Adrenal gland (tissue), 12 donors: ENCODE data around the gene PITX2. TPM values are rescaled to one million over a fixed set of nuclear protein-coding genes. Genes with fewer than 3 reads are reported as not detected.

ENCODE experiments used
- DNase-seq, 7 donors: peaks; one replicate each; pipeline ENCODE4 v3.0.0-alpha.2; 2019 to 2020
- H3K27ac ChIP-seq, 5 donors: fragments of 200-600 bp; sonication (generic) in 4 of 5; 1 replicate in 3 of 5; 2 replicates in 2 of 5; pipeline versions ENCODE4 v1.5.1 to v1.8.0; 2016 to 2020; ENCODE audit warnings: mild to moderate bottlenecking in 1 of 5
- H3K27me3 ChIP-seq: fragments of 200-600 bp; 2 replicates; pipeline ENCODE4 v1.8.0; 2021
- H3K36me3 ChIP-seq, 2 donors: fragments of 200-600 bp; replicated peaks in 1 of 2; 1 replicate in 1 of 2; 2 replicates in 1 of 2; pipeline versions ENCODE4 v1.5.1 to v1.8.0; 2018 to 2022
- H3K4me1 ChIP-seq, 2 donors: fragments of 200-600 bp; replicated peaks in 1 of 2; 1 replicate in 1 of 2; 2 replicates in 1 of 2; pipeline versions ENCODE4 v1.5.1 to v1.8.0; 2018 to 2021
- H3K4me3 ChIP-seq, 4 donors: fragments of 200-600 bp; sonication (generic) in 3 of 4; one replicate each; pipeline ENCODE4 v1.5.1; 2016 to 2018
- H3K9me3 ChIP-seq, 3 donors: fragments of 200-600 bp; sonication (generic) in 1 of 3; replicated peaks in 1 of 3; 1 replicate in 2 of 3; 2 replicates in 1 of 3; pipeline versions ENCODE4 v1.5.1 to v1.8.0; 2016 to 2021
- CTCF ChIP-seq, 6 experiments: fragments of 450-650 bp in 4 of 6; fragments of 200-600 bp in 2 of 6; sonication (generic) in 1 of 6; IDR thresholded peaks; 1 replicate in 5 of 6; 2 replicates in 1 of 6; pipeline versions ENCODE4 v1.5.1 to v1.8.0; 2016 to 2021; ENCODE audit warnings: antibody characterized with exemption in 6 of 6, mild to moderate bottlenecking in 2 of 6, moderate library complexity in 1 of 6
- POLR2A ChIP-seq, 2 donors: fragments of 450-650 bp; IDR thresholded peaks; one replicate each; pipeline ENCODE4 v1.6.1; 2017; ENCODE audit warnings: antibody characterized with exemption in 2 of 2, mild to moderate bottlenecking in 2 of 2, moderate library complexity in 1 of 2
- WGBS, 4 donors: extraction: QIAGEN DNeasy Blood & Tissue Kit in 2 of 4; methylation state at CpG; one replicate each; pipeline versions ENCODE4 v1.1.5 to v1.1.7; 2013 to 2017; 5-methylcytosine and 5-hydroxymethylcytosine counted together
- intact Hi-C, 2 donors: fragments of 100-400 bp; cut with DNase I; formaldehyde crosslinking; loops; one replicate each; pipeline versions ENCODE4 v1.14.1 to v1.15.0; 2022 to 2023
- polyA plus RNA-seq, 3 donors: library from polyadenylated mRNA; stranded (reverse); fragments of 200-250 nt in 2 of 3; fragments of 350-450 nt in 1 of 3; fragmentation: Illumina TruSeq in 1 of 3; extraction: RNeasy Lipid Tissue Mini Kit (QIAGEN cat#74804) in 1 of 3; gene quantifications; one replicate each; pipeline ENCODE4 v1.2.3, GENCODE V29; 2013 to 2014
- total RNA-seq, 9 donors: library from RNA; depleted of rRNA in 4 of 9; stranded (reverse); fragments of >200 nt in 4 of 9; fragments of 120-200 nt in 1 of 9; fragmentation: NEBNext Ultra II Directional in 1 of 9; extraction: Animal tissue kit (Norgen Biotek cat#: 25700) in 1 of 9; gene quantifications; one replicate each; pipeline versions ENCODE4 v1.1.0 to v1.2.4, GENCODE V29; 2013 to 2023
- donor health status: healthy with polysubstance abuse.
- donor health status: Bipolar disorder and iron deficiency.
- donor health status: DM: yes; HTN: yes; CAD: no.
- donor health status: DM: no; HTN: no; CAD: no.
- donor health status: DM: no; HTN: no; CAD: no.
- donor health status: DM: yes; HTN: yes; CAD: no.

Gene PITX2
- total and polyA plus RNA-seq, 12 donors, result 0.22 TPM; not detected in 11

DNA sequence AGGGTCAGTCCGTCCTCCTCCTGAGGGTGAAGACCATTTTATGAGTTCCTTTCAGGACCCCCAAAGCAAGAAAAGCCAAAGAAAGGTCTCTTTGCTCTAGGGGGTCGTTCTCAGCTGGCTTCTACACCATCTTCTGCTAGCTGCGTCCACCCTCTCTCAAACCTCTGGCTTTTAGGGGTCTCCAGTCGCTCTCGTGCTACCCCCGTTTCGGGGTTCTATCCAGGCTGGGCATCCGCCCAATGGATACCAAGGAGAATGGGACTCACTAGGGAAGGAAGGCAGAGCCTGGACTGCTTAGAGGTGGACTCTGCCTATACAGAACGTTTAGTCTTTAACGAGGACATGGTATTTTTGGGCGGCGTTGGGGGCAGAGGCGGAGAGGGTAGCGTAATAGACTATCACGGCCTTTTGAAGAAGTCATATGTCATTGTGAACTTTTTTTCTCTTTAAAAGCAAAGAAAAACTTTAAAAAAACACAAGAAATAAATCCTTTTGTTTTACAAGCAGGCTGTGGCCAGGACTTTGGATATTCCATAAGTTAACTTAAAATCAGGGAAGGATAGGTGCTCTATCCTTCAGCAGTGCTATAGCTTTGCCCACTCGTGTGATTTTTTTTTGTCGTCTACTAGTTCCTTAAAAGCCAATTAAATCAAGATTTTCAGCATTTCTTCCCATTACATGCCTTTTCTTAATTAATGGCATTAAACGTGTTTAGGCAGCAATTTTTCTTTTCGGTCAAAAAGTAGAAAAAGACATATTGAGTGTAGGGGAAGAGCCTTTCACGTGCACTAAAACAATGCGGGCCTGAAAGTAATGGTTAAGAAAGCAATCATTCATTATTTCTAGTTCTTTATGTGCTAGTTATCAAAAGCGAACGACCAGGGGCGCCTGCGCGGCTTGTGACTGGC is 7.2 kb upstream of the PITX2 start:
- Histone ChIP-seq H3K4me1 (peaks cover 0 to 12% of the 10 kb centered on the region in 2 donors), H3K4me3 (no peak overlapping the region), H3K27me3 (peaks cover 95% of the 10 kb centered on the region), H3K27ac (no peak overlapping the region), H3K9me3 (no peaks in the 10 kb centered on the region), H3K36me3 (no peaks in the 10 kb centered on the region)
- no peak for TF ChIP-seq CTCF (IDR thresholded peaks at IDR 0.05)
- DNase-seq, result no peak
- intact Hi-C loops, result no loop called here
- WGBS, 4 donors, result 8 to 10% (median 9%) methylated on average over 25 to 26 of the region's 26 CpGs

DNA sequence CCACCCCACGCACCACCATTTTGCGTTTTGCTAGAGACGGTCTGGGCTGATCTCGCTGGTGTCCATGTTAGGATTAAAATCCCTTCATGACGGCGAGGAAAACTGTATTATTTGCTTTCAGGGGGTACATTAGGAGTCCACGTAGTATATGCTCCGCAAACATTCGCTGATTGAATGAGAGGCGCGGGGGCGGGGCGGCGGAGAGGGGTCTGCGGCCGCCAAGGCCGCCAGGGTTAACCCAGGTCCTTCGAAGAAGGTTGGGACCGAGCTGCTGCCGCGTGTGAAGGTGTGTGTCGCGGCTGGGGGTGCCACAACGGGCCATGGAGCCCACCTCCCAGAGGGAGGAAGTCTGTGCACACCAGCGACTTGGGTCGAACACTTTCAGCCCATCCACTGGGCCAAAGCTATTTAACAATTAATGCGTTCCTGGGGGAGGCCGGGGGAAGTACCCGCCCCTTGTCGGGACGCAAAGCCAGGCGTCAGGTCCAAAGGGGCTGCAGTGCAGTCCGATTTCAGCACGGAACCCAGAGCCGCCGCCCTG is 6.4 kb upstream of the PITX2 start:
- DNase-seq, result no peak
- TF ChIP-seq CTCF (IDR thresholded peaks at IDR 0.05), result no peak
- TF ChIP-seq POLR2A (IDR thresholded peaks at IDR 0.05), result no peak
- H3K36me3 ChIP-seq, result no peaks in the 10 kb centered on the region
- H3K9me3 ChIP-seq, result no peaks in the 10 kb centered on the region
- 6 to 8% (median 7%) methylated on average over 17 to 36 of the region's 36 CpGs for WGBS, 4 donors
- intact Hi-C loops, result no loop called here
- H3K27me3 ChIP-seq, result peaks cover 96% of the 10 kb centered on the region
- no peak overlapping the region for H3K27ac ChIP-seq
- H3K4me1 ChIP-seq, result peaks cover 0 to 12% of the 10 kb centered on the region in 2 donors
- no peak overlapping the region for H3K4me3 ChIP-seq

DNA sequence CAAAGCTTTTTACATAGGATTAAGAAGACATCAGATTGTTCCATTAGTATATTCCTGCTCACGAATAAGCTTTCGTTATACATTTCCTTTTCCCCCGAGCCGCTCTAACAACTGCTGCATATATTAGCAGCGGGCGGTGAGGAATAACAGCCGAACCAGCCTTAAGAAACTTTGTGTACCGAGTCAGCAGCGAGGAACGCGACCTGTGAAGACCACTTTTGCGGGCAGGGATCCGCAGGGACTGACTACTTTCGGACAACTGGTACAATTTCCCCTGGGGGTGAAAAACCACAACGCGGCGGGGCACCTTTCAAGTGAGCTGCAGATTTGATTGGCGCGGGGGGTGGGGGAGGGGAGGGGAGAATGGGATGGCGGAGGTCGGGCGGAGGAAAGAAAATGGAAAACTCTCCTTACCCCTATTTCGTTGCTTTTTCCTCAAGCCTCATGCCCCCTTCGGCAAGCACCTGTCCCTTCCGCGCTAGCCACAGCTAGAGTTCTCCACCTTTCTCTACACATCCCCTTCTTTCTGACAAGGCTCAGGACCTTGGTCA is 5.9 kb upstream of the PITX2 start:
- no peak for TF ChIP-seq POLR2A (IDR thresholded peaks at IDR 0.05)
- TF ChIP-seq CTCF (IDR thresholded peaks at IDR 0.05), result no peak
- no peak overlapping the region for H3K27ac ChIP-seq
- H3K9me3 ChIP-seq, result no peaks in the 10 kb centered on the region
- DNase-seq, result no peak
- intact Hi-C loops, result no loop called here
- 5% methylated on average over 25 to 26 of the region's 26 CpGs for WGBS, 4 donors
- H3K4me1 ChIP-seq, result peaks cover 0 to 12% of the 10 kb centered on the region in 2 donors
- H3K4me3 ChIP-seq, result no peak overlapping the region
- H3K27me3 ChIP-seq, result peaks cover 97% of the 10 kb centered on the region
- no peaks in the 10 kb centered on the region for H3K36me3 ChIP-seq

- peaks cover 97% of the 10 kb centered on the region for H3K27me3 ChIP-seq
- intact Hi-C loops, result no loop called here
- peaks cover 0 to 12% of the 10 kb centered on the region in 2 donors for H3K4me1 ChIP-seq
- DNase-seq, result no peak
- H3K27ac ChIP-seq, result no peak overlapping the region
- H3K36me3 ChIP-seq, result no peaks in the 10 kb centered on the region
- no peak overlapping the region for H3K4me3 ChIP-seq
- no peaks in the 10 kb centered on the region for H3K9me3 ChIP-seq
- no peak for TF ChIP-seq POLR2A (IDR thresholded peaks at IDR 0.05)
- no peak for TF ChIP-seq CTCF (IDR thresholded peaks at IDR 0.05)
- WGBS, 4 donors, result 10 to 14% (median 12%) methylated on average over 11 of the region's 11 CpGs
These were observed 5.2 kb upstream of the PITX2 start for GRCh38 chr4:110627977-110628662.
